K562 (cell line): Measurements from ENCODE around the gene NMNAT2. TPM values are rescaled to one million over a fixed set of nuclear protein-coding genes. Genes with fewer than 3 reads are reported as not detected.

Experiments
- ATAC-seq: fragments of 200-7000 bp; cut with Tn5 transposase; 3 replicates; pipeline ENCODE4 v1.9.1; 2020; ENCODE audit warnings: moderate library complexity
- BruUV-seq: library from RNA; stranded (reverse); fragments of 400-500 nt; replicated peaks from 2 replicates; lab custom pipeline; 2021; lab: Mats Ljungman, UMichigan
- CTCF ChIA-PET: fragments of 300-600 bp; formaldehyde crosslinking; extraction: SDS; loops from one replicate; lab custom pipeline; 2021; ENCODE audit warnings: low intra/inter-chr PET ratio; lab: Yijun Ruan, JAX
- POLR2A ChIA-PET: fragments of 300-600, 350-650 bp; sonication (Branson Sonifier 250); formaldehyde crosslinking; extraction: SDS; loops from one replicate; lab custom pipeline; 2021; ENCODE audit warnings: antibody characterized with exemption, inconsistent platforms; lab: Yijun Ruan, JAX
- DNase-seq, 4 experiments: peaks; one replicate each; pipeline versions ENCODE4 v3.0.0 to v3.0.0-alpha.2; 2011 to 2018; ENCODE audit warnings: low spot score in 3 of 4, mixed read lengths in 3 of 4; ENCODE audit errors: extremely low read depth in 1 of 4
- FAIRE-seq: peaks from 2 replicates; lab custom pipeline; 2011; peaks lifted over from hg19 to GRCh38; lab: Jason Lieb, UNC
- H2AFZ ChIP-seq: 2 replicates; pipeline ENCODE4 v1.6.0; 2011; ENCODE audit warnings: low read depth, low read length, control low read depth, inconsistent platforms
- H3K27ac ChIP-seq: fragments of 200-600 bp; 3 replicates; pipeline ENCODE4 v1.8.0; 2011; ENCODE audit warnings: low read depth, mild to moderate bottlenecking, control low read depth, inconsistent platforms, low read length, moderate library complexity, mixed read lengths; ENCODE audit errors: extremely low read depth
- H3K27me3 ChIP-seq, 2 experiments: fragments of 300-600 bp in 1 of 2; 2 replicates in 1 of 2; 3 replicates in 1 of 2; pipeline versions ENCODE4 v1.6.0 to v1.8.0; 2011; ENCODE audit warnings: inconsistent platforms in 2 of 2, low read length in 2 of 2, mild to moderate bottlenecking in 1 of 2, mixed read lengths in 1 of 2, moderate library complexity in 1 of 2; ENCODE audit not compliant: control insufficient read depth in 2 of 2, insufficient read depth in 2 of 2
- H3K36me3 ChIP-seq: fragments of 300-600 bp; 3 replicates; pipeline ENCODE4 v1.8.0; 2011; ENCODE audit warnings: mild to moderate bottlenecking, low read length, inconsistent platforms; ENCODE audit not compliant: control insufficient read depth, insufficient read depth
- H3K4me1 ChIP-seq, 2 experiments: fragments of 200-600 bp in 1 of 2; replicated peaks in 1 of 2; 2 replicates in 1 of 2; 3 replicates in 1 of 2; pipeline versions ENCODE4 v1.5.1 to v1.8.0; 2011; ENCODE audit warnings: inconsistent platforms in 2 of 2, low read length in 2 of 2, mild to moderate bottlenecking in 1 of 2, mixed read lengths in 1 of 2, moderate library complexity in 1 of 2; ENCODE audit not compliant: control insufficient read depth in 2 of 2, insufficient read depth in 2 of 2
- H3K4me2 ChIP-seq: 2 replicates; pipeline ENCODE4 v1.6.1; 2011; ENCODE audit warnings: low read length, control low read depth, inconsistent platforms, mixed read lengths; ENCODE audit not compliant: insufficient read depth
- H3K4me3 ChIP-seq: fragments of 200-600 bp; sonication (generic), shearing (Covaris generic); 2 replicates; pipeline ENCODE4 v1.5.1; 2016; ENCODE audit warnings: control low read depth, inconsistent platforms
- H3K79me2 ChIP-seq: fragments of 200-600 bp; 3 replicates; pipeline ENCODE4 v1.8.0; 2011; ENCODE audit warnings: low read length, inconsistent platforms; ENCODE audit not compliant: control insufficient read depth, insufficient read depth
- H3K9ac ChIP-seq, 2 experiments: 2 replicates each; pipeline versions ENCODE4 v1.6.0 to v1.6.1; 2011; ENCODE audit warnings: low read depth in 2 of 2, low read length in 2 of 2, control low read depth in 1 of 2, inconsistent platforms in 1 of 2, mild to moderate bottlenecking in 1 of 2, mixed read lengths in 1 of 2; ENCODE audit not compliant: insufficient read depth in 1 of 2
- H3K9me1 ChIP-seq: one replicate; pipeline ENCODE4 v1.6.0; 2011; ENCODE audit warnings: inconsistent platforms, mild to moderate bottlenecking, low read length, moderate library complexity; ENCODE audit not compliant: control insufficient read depth, insufficient read depth
- H3K9me3 ChIP-seq: replicated peaks from 2 replicates; pipeline ENCODE4 v1.5.1; 2011; ENCODE audit warnings: low read depth, low read length, inconsistent platforms; ENCODE audit not compliant: control insufficient read depth, insufficient read depth
- H4K20me1 ChIP-seq: replicated peaks from 2 replicates; pipeline ENCODE4 v1.6.1; 2011; ENCODE audit warnings: low read length, inconsistent platforms, mixed read lengths; ENCODE audit not compliant: control insufficient read depth, insufficient read depth
- PRPF4 ChIP-seq: fragments of 200-400 bp; formaldehyde crosslinking; IDR thresholded peaks from one replicate; pipeline ENCODE4 v1.6.1; 2017; ENCODE audit warnings: low read length, low read depth, mild to moderate bottlenecking; ENCODE audit not compliant: insufficient read depth, poor library complexity, severe bottlenecking
- RBFOX2 ChIP-seq: fragments of 200-400 bp; formaldehyde crosslinking; IDR thresholded peaks from 2 replicates; pipeline ENCODE4 v1.6.1; 2017; ENCODE audit warnings: low read depth, mild to moderate bottlenecking, low read length, moderate library complexity
- RCOR1 ChIP-seq, 2 experiments: IDR thresholded peaks; 2 replicates each; pipeline ENCODE4 v1.6.1; 2012; ENCODE audit warnings: low read depth in 2 of 2, low read length in 2 of 2, borderline replicate concordance in 1 of 2, improper control_type of control experiment in 1 of 2
- ZNF699 ChIP-seq: fragments of 250-450 bp; sonication (Bioruptor Pico); IDR thresholded peaks from 2 replicates; pipeline ENCODE4 v1.8.0; 2021; ENCODE audit warnings: mild to moderate bottlenecking, moderate library complexity; ENCODE audit not compliant: insufficient replicate concordance
- ZNF785 ChIP-seq: fragments of 250-450 bp; sonication (Bioruptor Pico); IDR thresholded peaks from 2 replicates; pipeline ENCODE4 v1.4.0; 2020; ENCODE audit warnings: mild to moderate bottlenecking
- WGBS: fragments of 100-300 bp; shearing (Covaris generic); methylation state at CpG from one replicate; pipeline ENCODE4 v1.1.6; 2016; ENCODE audit warnings: low coverage, mixed read lengths; ENCODE audit not compliant: insufficient coverage; ENCODE audit errors: missing lambda C conversion rate; 5-methylcytosine and 5-hydroxymethylcytosine counted together
- in situ Hi-C: fragments of 300-500 bp; cut with MboI; formaldehyde crosslinking; loops from 4 replicates; pipeline ENCODE4 v1.15.0; 2018; ENCODE audit warnings: inconsistent platforms, mixed read lengths
- intact Hi-C: fragments of 100-400 bp; cut with micrococcal nuclease; formaldehyde crosslinking; loops from 2 replicates; pipeline ENCODE4 v1.14.2; 2022
- polyA plus RNA-seq, 8 experiments: library from polyadenylated mRNA; depleted of rRNA in 4 of 8; stranded (reverse) in 5 of 8; unstranded in 3 of 8; fragments of >200 nt; fragmentation: Nextera tagmentation in 2 of 8; fragmentation: Illumina TruSeq in 1 of 8; extraction: Ambion mirVana in 2 of 8; extraction: Trizol in 1 of 8; gene quantifications; 2 replicates each; pipeline versions ENCODE4 v1.2.1 to v1.2.3, GENCODE V29; 2011 to 2014; ENCODE audit warnings: inconsistent platforms in 1 of 8, missing spikeins in 1 of 8
- total RNA-seq, 7 experiments: library from RNA; depleted of rRNA in 6 of 7; stranded (reverse); fragments of >200 nt in 6 of 7; fragmentation: Illumina TruSeq in 2 of 7; extraction: Trizol in 2 of 7; gene quantifications; 2 replicates each; pipeline versions ENCODE4 v1.2.1 to v1.2.3, GENCODE V29; 2011 to 2021; ENCODE audit warnings: low replicate concordance in 1 of 7

The NMNAT2 gene
- total and polyA plus RNA-seq, 9 of the 15 experiments (the other 6 are each of a cell fraction or from before 2014, with no cell fraction given) = not detected

GRCh38 chr1:183303323-183303645 lies 114.9 kb downstream of the NMNAT2 start:
- no peak overlapping the region for H3K9ac ChIP-seq
- WGBS = 1% methylated on average over 4 of the region's 4 CpGs
- FAIRE-seq = no peak
- ATAC-seq = no peak
- H3K4me3 ChIP-seq = no peak overlapping the region
- H3K36me3 ChIP-seq = no peaks in the 10 kb centered on the region
- BruUV-seq = no TSS peak
- CTCF ChIA-PET = no interaction called here
- no peaks in the 10 kb centered on the region for H3K4me1 ChIP-seq
- no peaks in the 10 kb centered on the region for H3K9me3 ChIP-seq
- TF ChIP-seq RBFOX2 (no peak), ZNF699 (CRISPR knock-in tag) (no peak), PRPF4 (no peak), RCOR1 (IDR thresholded peaks at IDR 0.05; ENCODE audit: borderline replicate concordance in 1 of 2, low read depth in 2 of 2, low read length in 2 of 2) (no peak), ZNF785 (CRISPR knock-in tag) (no peak)
- TF ChIP-seq, all 486 proteins: peak for 0
- in situ Hi-C loops = no loop called here
- Histone ChIP-seq H3K9me1 (no peaks in the 10 kb centered on the region), H3K4me2 (no peak overlapping the region), H4K20me1 (peaks cover 5% of the 10 kb centered on the region; the same call in 1 of the 2 replicates), H3K27me3 (peaks cover 10 to 25% of the 10 kb centered on the region in 2 experiments; a peak in 4 of 5 replicates), H2AFZ (no peak overlapping the region), H3K27ac (no peak overlapping the region), H3K79me2 (no peaks in the 10 kb centered on the region)
- intact Hi-C loops = no loop called here
- POLR2A ChIA-PET = no interaction called here
- DNase-seq = no peak
